T-helper 2 cell treated with Interferon-gamma antibody and Interleukin-4, amounts not matched to agents 5 μg/mL and 100 μg/mL, for 36 hours (primary cell): Measurements from ENCODE around the gene GNAQ.
"Not testable (repeated sequence)": the region's sequence is repeated elsewhere in the genome, so short reads cannot be mapped to it uniquely, and the experiment has no call there.

ENCODE experiments used
- DNase-seq: peaks from one replicate; pipeline ENCODE4 v3.0.0; 2021; ENCODE audit warnings: low spot score
- H3K27ac Mint-ChIP-seq: one replicate; pipeline ENCODE4 v1.8.0; 2021; ENCODE audit warnings: mild to moderate bottlenecking, mixed read lengths
- H3K27me3 Mint-ChIP-seq: one replicate; pipeline ENCODE4 v1.8.0; 2021; ENCODE audit warnings: low read depth, mixed read lengths
- H3K36me3 Mint-ChIP-seq: one replicate; pipeline ENCODE4 v1.8.0; 2021; ENCODE audit warnings: low read depth, mixed read lengths
- H3K4me1 Mint-ChIP-seq: one replicate; pipeline ENCODE4 v1.8.0; 2021; ENCODE audit warnings: low read depth, mixed read lengths
- H3K4me3 Mint-ChIP-seq: one replicate; pipeline ENCODE4 v1.8.0; 2022; ENCODE audit warnings: mild to moderate bottlenecking, moderate library complexity, mixed read lengths
- H3K9me3 Mint-ChIP-seq: one replicate; pipeline ENCODE4 v1.8.0; 2021; ENCODE audit warnings: mixed read lengths

The GNAQ gene

GRCh38 chr9:77725820-77726219 lies 305.8 kb downstream of the GNAQ start:
- Mint-ChIP-seq H3K4me1 (peaks cover 24% of the 10 kb centered on the region), H3K36me3 (peaks cover 50% of the 10 kb centered on the region), H3K27me3 (no peaks in the 10 kb centered on the region), H3K9me3 (no peaks in the 10 kb centered on the region), H3K4me3 (peak overlapping the region; percentile 2), H3K27ac (peak overlapping the region; percentile 82)
- peak; percentile 15 for DNase-seq

- Mint-ChIP-seq H3K4me3 (no peak overlapping the region), H3K27ac (peak overlapping the region; percentile 82), H3K4me1 (peaks cover 25% of the 10 kb centered on the region), H3K27me3 (no peaks in the 10 kb centered on the region), H3K36me3 (peaks cover 53% of the 10 kb centered on the region), H3K9me3 (no peaks in the 10 kb centered on the region)
- no peak for DNase-seq
These were observed 306.4 kb downstream of the GNAQ start for GRCh38 chr9:77725046-77725694.

GRCh38 chr9:77721156-77721555 lies 310.5 kb downstream of the GNAQ start:
- H3K4me1 Mint-ChIP-seq = peaks cover 12% of the 10 kb centered on the region
- DNase-seq, H3K4me3 Mint-ChIP-seq, H3K9me3 Mint-ChIP-seq, H3K27me3 Mint-ChIP-seq, H3K27ac Mint-ChIP-seq: not testable (repeated sequence)
- H3K36me3 Mint-ChIP-seq = peaks cover 30% of the 10 kb centered on the region

DNA sequence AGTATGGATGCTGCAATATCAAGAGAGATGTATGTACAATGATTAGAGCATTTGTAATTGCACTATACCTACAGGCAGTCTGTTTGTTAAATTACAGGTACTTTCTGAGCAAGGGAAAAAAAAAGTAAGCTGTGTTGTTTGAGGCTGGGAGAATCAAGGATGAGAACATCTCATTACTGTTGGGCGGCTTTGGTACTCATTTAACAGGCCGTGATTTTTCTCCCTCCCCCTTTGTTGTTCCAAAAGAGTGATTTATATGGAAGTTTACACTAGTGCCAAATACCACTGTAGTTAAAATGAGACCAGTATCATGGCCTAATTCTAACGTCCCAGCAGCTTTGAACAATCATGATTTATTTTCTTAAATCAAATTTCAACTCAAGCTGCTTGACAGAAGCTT lies 312.3 kb downstream of the GNAQ start:
- Mint-ChIP-seq H3K36me3 (peaks cover 22% of the 10 kb centered on the region), H3K27me3 (no peaks in the 10 kb centered on the region), H3K9me3 (no peaks in the 10 kb centered on the region), H3K4me3 (no peak overlapping the region), H3K4me1 (peaks cover 1% of the 10 kb centered on the region), H3K27ac (no peak overlapping the region)
- DNase-seq = no peak

GRCh38 chr9:77718298-77718640 lies 313.3 kb downstream of the GNAQ start:
- not testable (repeated sequence) for DNase-seq, H3K4me1 Mint-ChIP-seq, H3K9me3 Mint-ChIP-seq, H3K4me3 Mint-ChIP-seq, H3K27me3 Mint-ChIP-seq, H3K27ac Mint-ChIP-seq
- H3K36me3 Mint-ChIP-seq = peaks cover 17% of the 10 kb centered on the region

- H3K27me3 Mint-ChIP-seq, H3K27ac Mint-ChIP-seq, H3K4me1 Mint-ChIP-seq, H3K9me3 Mint-ChIP-seq, H3K4me3 Mint-ChIP-seq: not testable (repeated sequence)
- peak; percentile 30 for DNase-seq
- peaks cover 14% of the 10 kb centered on the region for H3K36me3 Mint-ChIP-seq
These were observed 313.9 kb downstream of the GNAQ start for GRCh38 chr9:77717608-77718297.

GRCh38 chr9:77714077-77714549 lies 317.5 kb downstream of the GNAQ start:
- Mint-ChIP-seq H3K27me3 (no peaks in the 10 kb centered on the region), H3K9me3 (peaks cover 4% of the 10 kb centered on the region), H3K4me3 (no peak overlapping the region), H3K36me3 (peaks cover 4% of the 10 kb centered on the region), H3K27ac (no peak overlapping the region), H3K4me1 (peaks cover 7% of the 10 kb centered on the region)
- no peak for DNase-seq

- peaks cover 11% of the 10 kb centered on the region for H3K9me3 Mint-ChIP-seq
- no peak overlapping the region for H3K4me3 Mint-ChIP-seq
- no peak overlapping the region for H3K27ac Mint-ChIP-seq
- H3K4me1 Mint-ChIP-seq = peaks cover 7% of the 10 kb centered on the region
- H3K36me3 Mint-ChIP-seq = peaks cover 4% of the 10 kb centered on the region
- no peaks in the 10 kb centered on the region for H3K27me3 Mint-ChIP-seq
- no peak for DNase-seq
These were observed 319.0 kb downstream of the GNAQ start for GRCh38 chr9:77712533-77713130.

GRCh38 chr9:77710965-77711648 lies 320.5 kb downstream of the GNAQ start:
- Mint-ChIP-seq H3K4me1 (peaks cover 7% of the 10 kb centered on the region), H3K36me3 (peaks cover 2% of the 10 kb centered on the region), H3K9me3 (peaks cover 11% of the 10 kb centered on the region), H3K4me3 (no peak overlapping the region), H3K27ac (no peak overlapping the region), H3K27me3 (no peaks in the 10 kb centered on the region)
- no peak for DNase-seq

- H3K27ac Mint-ChIP-seq = no peak overlapping the region
- H3K27me3 Mint-ChIP-seq = no peaks in the 10 kb centered on the region
- H3K4me1 Mint-ChIP-seq = peaks cover 7% of the 10 kb centered on the region
These were observed 321.3 kb downstream of the GNAQ start for GRCh38 chr9:77710316-77710715.

DNA sequence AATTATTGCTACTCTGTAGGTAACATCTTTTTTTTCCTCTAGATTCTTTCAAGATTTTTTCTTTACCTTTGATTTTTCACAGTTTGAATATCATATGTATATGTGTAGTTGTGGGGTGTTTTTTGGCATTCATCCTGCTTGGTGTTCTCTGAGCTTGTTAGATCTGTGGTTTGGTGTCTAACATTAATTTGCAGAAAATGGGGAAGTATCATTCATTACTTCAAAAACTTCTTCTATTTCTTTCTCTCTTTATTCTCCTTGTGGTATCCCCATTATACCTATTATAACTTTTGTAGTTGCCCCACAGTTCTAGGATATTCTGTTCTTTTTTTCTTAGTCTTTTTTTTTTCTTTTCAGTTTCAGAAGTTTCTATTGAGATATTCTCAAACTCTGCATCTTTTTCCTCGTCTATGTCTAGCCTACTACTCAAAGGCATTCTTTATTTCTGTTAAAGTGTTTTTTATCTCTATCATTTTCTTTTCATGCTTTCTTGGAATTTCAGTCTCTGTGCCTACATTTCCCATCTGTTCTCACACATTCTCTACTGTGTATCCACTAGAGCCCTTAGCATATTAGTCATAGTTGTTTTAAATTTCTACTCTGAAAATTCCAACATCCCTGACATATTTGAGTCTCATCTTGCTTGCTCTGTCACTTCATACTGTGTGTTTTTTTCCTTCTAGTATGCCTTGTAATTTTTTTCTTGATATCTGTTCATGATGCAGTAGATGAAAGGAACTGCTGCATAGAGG lies 323.4 kb downstream of the GNAQ start:
- no peaks in the 10 kb centered on the region for H3K36me3 Mint-ChIP-seq
- no peaks in the 10 kb centered on the region for H3K27me3 Mint-ChIP-seq
- DNase-seq = no peak
- peaks cover 7% of the 10 kb centered on the region for H3K4me1 Mint-ChIP-seq
- H3K4me3 Mint-ChIP-seq = no peak overlapping the region
- H3K9me3 Mint-ChIP-seq = peaks cover 11% of the 10 kb centered on the region
- H3K27ac Mint-ChIP-seq = no peak overlapping the region

More at GRCh38 chr9:77710316-77710715, 321.3 kb downstream of the GNAQ start:
- Mint-ChIP-seq H3K4me3 (no peak overlapping the region), H3K36me3 (peaks cover 2% of the 10 kb centered on the region), H3K9me3 (peaks cover 11% of the 10 kb centered on the region)
- DNase-seq = no peak

GRCh38 chr9:77707383-77708063 lies 324.1 kb downstream of the GNAQ start:
- Mint-ChIP-seq H3K4me3 (no peak overlapping the region), H3K27me3 (no peaks in the 10 kb centered on the region), H3K27ac (no peak overlapping the region), H3K9me3 (peaks cover 11% of the 10 kb centered on the region), H3K36me3 (no peaks in the 10 kb centered on the region), H3K4me1 (peaks cover 3% of the 10 kb centered on the region)
- no peak for DNase-seq

DNA sequence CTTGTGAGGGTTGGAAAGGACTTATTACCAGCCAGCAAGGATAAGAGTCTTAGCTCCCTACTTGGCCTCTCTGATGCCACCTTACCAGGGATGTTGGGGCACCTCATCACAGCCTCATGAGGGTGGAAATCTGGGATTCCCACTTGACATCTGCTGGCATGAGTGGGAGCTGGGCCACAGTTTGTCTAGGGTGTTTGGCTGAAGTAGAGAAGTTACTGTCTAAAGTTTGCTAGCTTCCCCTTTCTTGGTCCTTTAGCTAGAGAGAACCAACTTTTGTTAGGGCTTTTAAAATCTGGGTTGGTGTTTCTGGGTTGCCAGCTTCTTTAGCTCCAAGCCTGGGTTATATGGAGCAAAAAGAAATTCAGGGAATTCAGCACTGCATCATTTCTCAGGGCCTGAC lies 326.0 kb downstream of the GNAQ start:
- no peak for DNase-seq
- Mint-ChIP-seq H3K9me3 (peaks cover 11% of the 10 kb centered on the region), H3K27me3 (no peaks in the 10 kb centered on the region), H3K4me3 (no peak overlapping the region), H3K4me1 (no peaks in the 10 kb centered on the region), H3K36me3 (no peaks in the 10 kb centered on the region), H3K27ac (no peak overlapping the region)
